ES-I3 (cell line): ENCODE measurements around the gene ZNF664.

ENCODE experiments used
- H3K36me3 ChIP-seq: 2 replicates; pipeline ENCODE4 v1.6.1; 2013; ENCODE audit warnings: mild to moderate bottlenecking, low read length, control low read depth, moderate library complexity; ENCODE audit not compliant: insufficient read depth
- H3K4me1 ChIP-seq: 2 replicates; pipeline ENCODE4 v1.6.1; 2013; ENCODE audit warnings: mild to moderate bottlenecking, control low read depth, low read length; ENCODE audit not compliant: insufficient read depth
- H3K9ac ChIP-seq: 2 replicates; pipeline ENCODE4 v1.6.1; 2013; ENCODE audit warnings: low read depth, mild to moderate bottlenecking, low read length, moderate library complexity
- H3K9me3 ChIP-seq: 2 replicates; pipeline ENCODE4 v1.6.1; 2013; ENCODE audit warnings: mild to moderate bottlenecking, low read length, moderate library complexity; ENCODE audit not compliant: control insufficient read depth, insufficient read depth

ZNF664 gene

DNA sequence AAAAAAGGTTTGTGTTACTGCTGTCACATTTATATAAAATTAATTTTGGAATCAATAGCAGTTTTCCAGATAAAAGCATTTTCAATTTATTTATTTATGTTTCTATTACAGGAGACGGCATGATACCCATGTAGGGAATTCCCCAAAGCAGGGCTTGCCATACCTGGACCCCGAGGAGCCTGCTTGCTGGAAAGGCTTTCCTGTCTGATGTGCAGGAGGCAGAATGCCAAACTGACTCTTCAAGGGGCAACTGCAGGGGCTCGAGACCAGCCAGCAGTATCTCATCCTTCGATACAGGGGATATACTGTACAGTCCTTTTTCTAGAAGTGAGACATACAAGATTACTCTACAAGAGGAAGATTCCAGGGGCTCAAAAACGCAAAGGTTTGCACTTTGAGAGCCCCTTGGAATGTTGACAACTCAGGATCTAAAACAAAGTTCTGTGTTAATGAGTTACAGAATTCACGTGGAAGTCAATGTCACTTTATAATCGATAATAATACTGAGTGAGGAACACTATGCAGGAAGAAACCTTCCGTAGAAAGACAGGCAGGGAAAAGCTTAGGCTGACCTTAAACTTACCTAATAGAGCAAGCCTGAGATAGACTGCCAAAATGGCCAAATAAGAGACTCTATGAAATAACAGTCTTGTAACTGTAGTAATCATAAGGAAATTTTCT lies 38.6 kb downstream of the ZNF664 start:
- no peak overlapping the region for H3K9ac ChIP-seq
- H3K4me1 ChIP-seq = peaks cover 13% of the 10 kb centered on the region; the same call in 1 of the 2 replicates
- H3K9me3 ChIP-seq = no peaks in the 10 kb centered on the region
- H3K36me3 ChIP-seq = no peaks in the 10 kb centered on the region; the same call in none of the 2 replicates

DNA sequence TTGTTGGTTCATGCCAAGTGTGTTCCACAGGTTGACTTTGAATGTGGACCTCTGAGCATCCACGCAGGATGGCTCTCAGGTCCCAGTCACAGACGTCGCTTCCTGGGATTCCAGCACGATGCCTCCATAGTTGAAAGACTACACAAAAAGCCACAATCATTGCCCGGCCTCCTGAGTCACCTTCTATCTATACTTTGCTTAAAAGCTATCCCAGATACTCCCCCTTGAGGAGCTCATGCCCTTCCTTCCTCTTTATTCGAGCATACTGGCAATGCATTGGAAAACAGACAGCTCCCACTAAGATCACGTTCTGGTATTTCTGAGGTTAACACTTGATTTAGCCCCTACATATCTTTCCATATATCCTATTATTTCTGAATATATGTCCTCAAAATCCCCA lies 40.1 kb downstream of the ZNF664 start:
- no peaks in the 10 kb centered on the region; the same call in none of the 2 replicates for H3K36me3 ChIP-seq
- peaks cover 2% of the 10 kb centered on the region; the same call in 1 of the 2 replicates for H3K4me1 ChIP-seq
- H3K9ac ChIP-seq = no peak overlapping the region
- no peaks in the 10 kb centered on the region for H3K9me3 ChIP-seq

DNA sequence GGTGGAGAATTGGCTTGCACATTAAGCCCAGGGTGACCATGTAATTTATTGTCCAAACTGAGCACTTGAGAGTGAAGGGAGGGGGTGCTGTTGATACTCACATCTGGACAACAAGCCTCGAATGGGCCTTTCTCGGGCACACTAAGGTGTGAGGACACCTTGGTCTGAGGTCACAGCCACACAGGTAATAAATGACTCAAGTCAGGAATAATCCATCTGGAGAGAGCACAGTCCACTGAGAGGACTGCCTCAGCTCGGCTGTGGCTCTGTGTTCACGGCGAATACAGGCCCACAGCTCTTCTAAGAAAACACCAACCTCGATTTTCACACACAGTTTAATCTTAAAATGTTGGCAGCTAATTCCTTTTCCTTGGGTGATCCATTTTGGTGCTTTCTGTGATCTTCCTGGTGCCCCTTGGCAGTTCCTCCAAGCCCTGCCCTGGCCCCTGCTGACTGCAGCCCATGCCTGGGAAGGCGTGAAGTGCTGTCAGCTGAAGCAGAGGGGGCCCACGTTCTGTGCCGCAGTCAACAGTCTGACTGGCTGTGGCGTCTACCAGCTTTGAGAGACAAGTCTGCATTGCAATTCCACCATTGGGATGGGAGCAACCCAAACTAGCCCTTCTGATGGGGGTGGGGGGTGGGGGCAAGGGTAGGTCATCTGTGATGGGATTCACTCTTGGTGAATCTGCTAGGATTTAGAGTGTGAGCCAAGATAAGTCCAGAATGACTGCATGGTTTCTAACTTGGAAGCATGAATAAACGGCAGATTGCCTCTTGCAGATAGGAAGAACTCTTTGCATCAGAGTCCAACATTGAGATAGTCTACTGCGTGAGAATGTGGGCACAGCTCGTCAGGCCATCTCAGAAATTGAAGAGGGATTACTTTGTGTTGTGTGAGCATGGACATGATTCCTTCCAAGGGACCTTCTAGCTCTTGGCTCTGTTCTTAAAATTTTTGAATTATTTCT lies 42.8 kb downstream of the ZNF664 start:
- H3K4me1 ChIP-seq = no peaks in the 10 kb centered on the region
- H3K9me3 ChIP-seq = no peaks in the 10 kb centered on the region
- H3K9ac ChIP-seq = no peak overlapping the region
- H3K36me3 ChIP-seq = no peaks in the 10 kb centered on the region; the same call in none of the 2 replicates

GRCh38 chr12:124017064-124017463 lies 44.0 kb downstream of the ZNF664 start:
- Histone ChIP-seq H3K36me3 (no peaks in the 10 kb centered on the region; the same call in none of the 2 replicates), H3K4me1 (no peaks in the 10 kb centered on the region), H3K9me3 (no peaks in the 10 kb centered on the region), H3K9ac (no peak overlapping the region)

GRCh38 chr12:124018539-124018938 lies 45.5 kb downstream of the ZNF664 start:
- Histone ChIP-seq H3K9ac (no peak overlapping the region), H3K9me3 (no peaks in the 10 kb centered on the region), H3K4me1 (no peaks in the 10 kb centered on the region), H3K36me3 (no peaks in the 10 kb centered on the region; the same call in 1 of the 2 replicates)

- Histone ChIP-seq H3K9ac (no peak overlapping the region), H3K9me3 (no peaks in the 10 kb centered on the region), H3K4me1 (no peaks in the 10 kb centered on the region), H3K36me3 (no peaks in the 10 kb centered on the region)
These were observed 46.1 kb downstream of the ZNF664 start for GRCh38 chr12:124019115-124019514.

DNA sequence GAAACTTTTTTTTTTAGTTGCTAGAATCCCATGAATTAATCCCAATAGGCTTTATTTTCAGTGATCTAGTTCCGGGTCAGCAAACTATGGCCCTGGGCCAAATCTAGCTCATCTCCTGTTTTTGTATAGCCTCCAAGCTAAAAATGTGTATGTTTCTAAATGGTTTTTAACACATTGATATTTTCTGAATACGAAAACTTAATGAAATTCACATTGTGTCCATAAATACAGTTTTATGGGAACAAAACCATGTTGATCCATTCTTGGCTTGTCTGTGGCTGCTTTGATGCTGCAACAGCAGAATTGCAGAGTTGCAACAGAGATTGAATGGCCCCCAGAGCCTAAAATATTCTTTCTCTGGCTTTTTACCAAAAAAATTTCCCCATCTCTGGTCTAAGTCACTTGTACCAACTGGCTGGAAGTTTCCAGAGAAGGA lies 47.5 kb downstream of the ZNF664 start:
- no peaks in the 10 kb centered on the region for H3K4me1 ChIP-seq
- no peaks in the 10 kb centered on the region for H3K36me3 ChIP-seq
- no peak overlapping the region for H3K9ac ChIP-seq
- no peaks in the 10 kb centered on the region for H3K9me3 ChIP-seq

DNA sequence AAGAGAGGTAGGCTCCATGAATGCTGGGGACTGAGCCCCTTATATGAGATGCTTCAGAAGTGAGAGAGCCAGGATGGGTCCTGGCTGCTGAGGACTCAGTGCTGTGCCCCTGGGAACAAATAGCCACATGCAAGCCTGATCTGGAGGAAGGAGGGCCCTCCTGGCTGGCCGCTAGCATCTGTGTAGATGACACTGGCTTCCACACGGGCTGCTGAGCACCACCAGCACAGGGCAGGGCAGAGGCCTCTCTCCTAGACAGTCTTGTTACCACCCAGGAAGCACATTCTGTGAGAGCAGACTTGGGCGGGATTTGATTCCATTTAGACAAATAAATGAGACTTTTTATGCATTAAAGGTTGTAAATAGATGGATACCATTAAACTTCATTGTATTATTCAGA lies 48.0 kb downstream of the ZNF664 start:
- Histone ChIP-seq H3K9me3 (no peaks in the 10 kb centered on the region), H3K4me1 (no peaks in the 10 kb centered on the region), H3K36me3 (no peaks in the 10 kb centered on the region), H3K9ac (no peak overlapping the region)

GRCh38 chr12:124022161-124022560 lies 49.1 kb downstream of the ZNF664 start:
- no peaks in the 10 kb centered on the region for H3K4me1 ChIP-seq
- no peak overlapping the region for H3K9ac ChIP-seq
- H3K9me3 ChIP-seq = no peaks in the 10 kb centered on the region
- H3K36me3 ChIP-seq = no peaks in the 10 kb centered on the region

DNA sequence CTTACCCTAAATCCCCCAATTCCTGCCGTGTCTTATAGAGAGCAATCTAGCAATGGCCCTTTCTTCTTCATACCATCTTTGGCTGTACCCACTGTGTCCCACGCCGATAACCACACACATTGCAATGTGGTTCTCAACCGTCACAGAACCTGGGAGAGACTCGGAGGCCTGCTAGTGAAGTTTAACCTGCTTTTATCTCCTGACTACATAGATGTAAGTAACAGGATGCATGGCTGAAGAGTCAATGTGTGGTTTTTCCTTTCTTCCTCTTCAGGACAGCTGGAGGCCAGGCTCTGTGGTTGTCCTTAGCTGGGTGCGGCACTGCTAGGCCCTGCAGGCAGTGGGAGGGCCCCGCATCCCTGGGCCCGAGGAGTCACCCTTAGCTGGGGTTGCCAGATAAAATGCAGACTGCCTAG lies 51.3 kb downstream of the ZNF664 start:
- Histone ChIP-seq H3K4me1 (no peaks in the 10 kb centered on the region), H3K9me3 (no peaks in the 10 kb centered on the region), H3K36me3 (no peaks in the 10 kb centered on the region), H3K9ac (no peak overlapping the region)

GRCh38 chr12:124024776-124025175 lies 51.8 kb downstream of the ZNF664 start:
- Histone ChIP-seq H3K36me3 (no peaks in the 10 kb centered on the region), H3K4me1 (no peaks in the 10 kb centered on the region), H3K9me3 (no peaks in the 10 kb centered on the region), H3K9ac (no peak overlapping the region)

GRCh38 chr12:124025661-124026060 lies 52.6 kb downstream of the ZNF664 start:
- Histone ChIP-seq H3K36me3 (no peaks in the 10 kb centered on the region), H3K9me3 (no peaks in the 10 kb centered on the region), H3K4me1 (no peaks in the 10 kb centered on the region), H3K9ac (no peak overlapping the region)

DNA sequence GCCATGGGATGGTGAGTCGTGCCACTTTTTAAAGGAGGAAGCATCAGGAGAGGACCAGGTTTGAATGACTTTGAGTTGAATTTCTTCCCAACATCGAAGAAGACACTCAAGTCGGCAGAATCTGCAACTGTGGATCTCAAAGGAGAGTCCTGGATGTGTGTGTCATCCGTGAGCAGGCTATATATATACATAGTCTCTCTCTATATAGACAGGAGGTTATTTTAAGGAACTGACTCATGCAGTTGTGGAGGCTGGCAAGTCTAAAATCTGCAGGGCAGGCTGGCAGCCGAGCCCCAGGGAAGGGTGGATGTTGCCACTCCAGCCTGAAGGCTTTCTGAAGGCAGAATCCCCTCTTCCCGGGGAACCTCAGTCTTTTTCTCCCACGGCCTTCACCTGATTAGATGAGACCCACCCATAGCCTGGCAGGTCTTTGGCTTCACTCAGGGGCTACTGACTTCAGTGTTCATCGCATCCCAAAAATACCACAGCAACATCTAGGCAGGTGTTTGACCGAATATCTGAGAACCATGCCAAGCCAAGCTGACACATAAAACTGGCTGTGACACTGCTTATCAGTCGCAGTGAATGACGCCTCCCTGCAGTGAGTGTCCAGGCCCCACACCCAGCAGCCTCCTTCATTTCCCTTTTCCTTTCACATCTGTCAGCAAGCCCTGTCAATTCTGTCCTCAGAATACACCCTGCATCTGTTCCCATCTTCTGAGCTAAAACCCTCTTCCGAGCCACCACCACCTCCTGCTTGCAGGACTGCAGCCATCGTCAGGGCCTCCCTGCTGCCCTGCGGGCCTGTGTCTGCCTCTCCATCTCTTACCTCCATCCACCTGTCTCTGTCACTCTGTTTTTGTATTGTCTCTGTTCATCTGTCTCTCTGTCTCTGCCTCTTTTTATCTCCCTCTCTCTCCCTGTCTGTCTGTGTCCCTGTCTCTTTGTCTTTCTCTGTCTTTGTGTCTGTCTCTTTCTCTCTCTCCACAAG lies 54.0 kb downstream of the ZNF664 start:
- H3K4me1 ChIP-seq = no peaks in the 10 kb centered on the region
- no peak overlapping the region for H3K9ac ChIP-seq
- H3K36me3 ChIP-seq = no peaks in the 10 kb centered on the region
- no peaks in the 10 kb centered on the region for H3K9me3 ChIP-seq
